LNCAP (cell line): ENCODE measurements around the gene ADCY3.

Source experiments
- TF ChIP-seq, protein P1 (sequence below): fragments of 450-650 bp; IDR thresholded peaks from 2 replicates; pipeline ENCODE4 v1.5.1; 2017; ENCODE audit warnings: mild to moderate bottlenecking

ADCY3 gene

DNA sequence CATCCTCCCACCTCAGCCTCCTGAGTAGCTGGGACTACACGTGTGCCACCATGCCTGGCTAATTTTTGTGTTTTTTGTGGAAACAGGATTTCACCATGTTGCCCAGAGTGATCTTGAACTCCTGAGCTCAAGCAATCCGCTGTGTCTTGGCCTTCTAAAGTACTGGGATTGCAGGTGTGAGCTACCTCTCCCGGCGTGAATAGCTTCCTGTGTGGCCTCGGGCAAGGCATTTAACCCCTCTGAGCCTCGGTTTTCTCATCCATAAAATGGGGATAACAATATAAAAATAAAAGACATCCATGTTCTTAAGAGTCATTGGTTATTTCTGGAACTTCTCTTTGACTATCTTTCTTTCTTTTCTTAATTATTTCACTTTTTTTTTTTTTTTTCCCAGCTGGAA is 19.3 kb upstream of the ADCY3 start:
- TF ChIP-seq, protein P1, sequence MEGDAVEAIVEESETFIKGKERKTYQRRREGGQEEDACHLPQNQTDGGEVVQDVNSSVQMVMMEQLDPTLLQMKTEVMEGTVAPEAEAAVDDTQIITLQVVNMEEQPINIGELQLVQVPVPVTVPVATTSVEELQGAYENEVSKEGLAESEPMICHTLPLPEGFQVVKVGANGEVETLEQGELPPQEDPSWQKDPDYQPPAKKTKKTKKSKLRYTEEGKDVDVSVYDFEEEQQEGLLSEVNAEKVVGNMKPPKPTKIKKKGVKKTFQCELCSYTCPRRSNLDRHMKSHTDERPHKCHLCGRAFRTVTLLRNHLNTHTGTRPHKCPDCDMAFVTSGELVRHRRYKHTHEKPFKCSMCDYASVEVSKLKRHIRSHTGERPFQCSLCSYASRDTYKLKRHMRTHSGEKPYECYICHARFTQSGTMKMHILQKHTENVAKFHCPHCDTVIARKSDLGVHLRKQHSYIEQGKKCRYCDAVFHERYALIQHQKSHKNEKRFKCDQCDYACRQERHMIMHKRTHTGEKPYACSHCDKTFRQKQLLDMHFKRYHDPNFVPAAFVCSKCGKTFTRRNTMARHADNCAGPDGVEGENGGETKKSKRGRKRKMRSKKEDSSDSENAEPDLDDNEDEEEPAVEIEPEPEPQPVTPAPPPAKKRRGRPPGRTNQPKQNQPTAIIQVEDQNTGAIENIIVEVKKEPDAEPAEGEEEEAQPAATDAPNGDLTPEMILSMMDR = no peak

GRCh38 chr2:24937236-24937635 is 17.2 kb upstream of the ADCY3 start:
- TF ChIP-seq, protein P1 = no peak

GRCh38 chr2:24935145-24935544 is 15.1 kb upstream of the ADCY3 start:
- TF ChIP-seq, protein P1 = no peak

GRCh38 chr2:24932715-24933114 is 12.7 kb upstream of the ADCY3 start:
- TF ChIP-seq, protein P1 = no peak

GRCh38 chr2:24930768-24931167 is 10.7 kb upstream of the ADCY3 start:
- TF ChIP-seq, protein P1 = no peak

DNA sequence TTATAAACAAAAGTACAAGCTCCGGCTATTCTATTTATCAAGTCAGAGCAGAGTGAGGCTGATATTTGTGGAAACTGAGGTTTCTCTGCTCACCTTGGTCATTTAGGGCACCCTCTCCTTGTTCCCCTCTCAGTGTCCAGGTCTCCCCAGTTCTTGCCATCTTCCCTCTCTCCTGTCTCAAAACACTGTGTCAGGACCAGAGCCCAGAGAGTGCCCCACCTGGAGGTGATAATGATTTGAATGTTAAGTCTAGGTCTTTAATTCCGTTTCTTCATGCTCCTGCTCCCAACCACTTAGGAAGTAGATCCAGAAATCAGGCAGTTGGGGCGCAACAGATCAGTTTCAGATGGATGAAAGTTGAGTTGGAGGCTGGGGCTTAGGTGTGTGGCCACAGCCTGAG is 9.2 kb upstream of the ADCY3 start:
- TF ChIP-seq, protein P1 = no peak

GRCh38 chr2:24928036-24928435 is 8.0 kb upstream of the ADCY3 start:
- TF ChIP-seq, protein P1 = no peak

GRCh38 chr2:24926602-24927252 is 6.7 kb upstream of the ADCY3 start:
- TF ChIP-seq, protein P1 = no peak
